Suprapubic skin (tissue), 2 donors: ENCODE data around the gene HERC2.
"Not testable (repeated sequence)": the region's sequence is repeated elsewhere in the genome, so short reads cannot be mapped to it uniquely, and the experiment has no call there.

Source experiments
- EP300 ChIP-seq: sonication (generic); formaldehyde crosslinking; IDR thresholded peaks from one replicate; pipeline ENCODE4 v1.6.1; 2017; ENCODE audit warnings: antibody characterized with exemption
- POLR2A ChIP-seq, 2 donors: fragments of 450-650 bp; IDR thresholded peaks; one replicate each; pipeline ENCODE4 v1.6.1; 2017; ENCODE audit warnings: antibody characterized with exemption in 2 of 2, mild to moderate bottlenecking in 2 of 2, moderate library complexity in 2 of 2

- TF ChIP-seq POLR2A (IDR thresholded peaks at IDR 0.05); EP300: not testable (repeated sequence)
These were observed 123.8 kb downstream of the HERC2 start for GRCh38 chr15:28198215-28198614.
